ENCODE measurements around the gene CST4.
"Not testable (repeated sequence)": the region's sequence is repeated elsewhere in the genome, so short reads cannot be mapped to it uniquely, and the experiment has no call there.

CST4 gene

GRCh38 chr20:23688684-23689398 lies at the start of gene CST4:
Gene CST4, minus strand, starts transcription at chr20:23689038. Its CDS starts 69 bp downstream, at chr20:23688969.
- DNase-seq: not testable (repeated sequence)

GRCh38 chr20:23735391-23735790 lies 46.6 kb upstream of the CST4 start:
- DNase-seq: peak; percentile 0

GRCh38 chr20:23734949-23735348 lies 46.1 kb upstream of the CST4 start:
- not testable (repeated sequence) for DNase-seq

GRCh38 chr20:23734440-23734839 lies 45.6 kb upstream of the CST4 start:
- not testable (repeated sequence) for DNase-seq

- DNase-seq: no peak
Observed at GRCh38 chr20:23727016-23727415, 38.2 kb upstream of the CST4 start.

GRCh38 chr20:23725102-23725501 lies 36.3 kb upstream of the CST4 start:
- no peak for DNase-seq

GRCh38 chr20:23723659-23724307 lies 34.9 kb upstream of the CST4 start:
- DNase-seq: not testable (repeated sequence)

GRCh38 chr20:23722851-23723250 lies 34.0 kb upstream of the CST4 start:
- DNase-seq: not testable (repeated sequence)

GRCh38 chr20:23721962-23722361 lies 33.1 kb upstream of the CST4 start:
- no peak for DNase-seq

- not testable (repeated sequence) for DNase-seq
Observed at GRCh38 chr20:23719351-23719750, 30.5 kb upstream of the CST4 start.

GRCh38 chr20:23711778-23712177 lies 22.9 kb upstream of the CST4 start:
- not testable (repeated sequence) for DNase-seq

- no peak for DNase-seq
Observed at GRCh38 chr20:23710771-23711170, 21.9 kb upstream of the CST4 start.

- DNase-seq: no peak
Observed at GRCh38 chr20:23705895-23706294, 17.1 kb upstream of the CST4 start.

- DNase-seq: no peak
Observed at GRCh38 chr20:23702021-23702420, 13.2 kb upstream of the CST4 start.

GRCh38 chr20:23700931-23701330 lies 12.1 kb upstream of the CST4 start:
- DNase-seq: no peak

GRCh38 chr20:23697947-23698346 lies 9.1 kb upstream of the CST4 start:
- no peak for DNase-seq

GRCh38 chr20:23695068-23695395 lies 6.2 kb upstream of the CST4 start:
- not testable (repeated sequence) for DNase-seq

GRCh38 chr20:23694178-23695067 lies 5.6 kb upstream of the CST4 start:
- DNase-seq: not testable (repeated sequence)

- not testable (repeated sequence) for DNase-seq
Observed at GRCh38 chr20:23692725-23693619, 4.1 kb upstream of the CST4 start.

GRCh38 chr20:23691675-23692074 lies 2.8 kb upstream of the CST4 start:
- no peak for DNase-seq

GRCh38 chr20:23690581-23690980 lies 1.7 kb upstream of the CST4 start:
- no peak for DNase-seq

GRCh38 chr20:23689399-23689690 lies 507 bp upstream of the CST4 start:
- no peak for DNase-seq

GRCh38 chr20:23687986-23688385 lies 852 bp downstream of the CST4 start:
- DNase-seq: no peak
